BJ (cell line): ENCODE results near the gene MARK3. TPM values are rescaled to one million over a fixed set of nuclear protein-coding genes. Genes with fewer than 3 reads are reported as not detected.

ENCODE experiments used
- CTCF ChIA-PET: fragments of 350-600 bp; formaldehyde crosslinking; extraction: SDS; loops from one replicate; lab custom pipeline; 2021; ENCODE audit warnings: antibody characterized with exemption, inconsistent platforms; lab: Yijun Ruan, JAX
- POLR2A ChIA-PET: fragments of 300-600 bp; sonication (Branson Sonifier 250); formaldehyde crosslinking; extraction: SDS; loops from one replicate; lab custom pipeline; 2021; ENCODE audit warnings: antibody characterized with exemption; lab: Charles Lee
- DNase-seq: peaks from one replicate; pipeline ENCODE4 v3.0.0-alpha.2; 2011; ENCODE audit warnings: low read depth
- H3K27me3 ChIP-seq: 2 replicates; pipeline ENCODE4 v1.6.0; 2011; ENCODE audit warnings: low read length; ENCODE audit not compliant: control insufficient read depth, insufficient read depth
- H3K36me3 ChIP-seq: 2 replicates; pipeline ENCODE4 v1.5.1; 2011; ENCODE audit warnings: low read length; ENCODE audit not compliant: control insufficient read depth, insufficient read depth
- H3K4me3 ChIP-seq: 2 replicates; pipeline ENCODE4 v1.5.1; 2011; ENCODE audit warnings: low read depth, mild to moderate bottlenecking, control low read depth, low read length
- polyA plus RNA-seq: library from polyadenylated mRNA; depleted of rRNA; stranded (reverse); fragments of >200 nt; gene quantifications from 2 replicates; pipeline ENCODE4 v1.2.3, GENCODE V29; 2011; rRNA removed
- small RNA-seq: library from RNA; depleted of rRNA; stranded (forward); fragments of <200 nt; gene quantifications from one replicate; pipeline ENCODE3, GENCODE V24; 2012; ENCODE audit warnings: low replicate concordance, low read depth; ENCODE audit not compliant: insufficient read length
- TF ChIP-seq, protein P1 (sequence below): IDR thresholded peaks from 2 replicates; pipeline ENCODE4 v1.5.1; 2011; ENCODE audit warnings: low read depth, mild to moderate bottlenecking, control low read depth, inconsistent platforms, low read length, moderate library complexity; ENCODE audit not compliant: insufficient read depth

The MARK3 gene
- polyA plus RNA-seq, 1 experiment: 73.9 TPM

DNA sequence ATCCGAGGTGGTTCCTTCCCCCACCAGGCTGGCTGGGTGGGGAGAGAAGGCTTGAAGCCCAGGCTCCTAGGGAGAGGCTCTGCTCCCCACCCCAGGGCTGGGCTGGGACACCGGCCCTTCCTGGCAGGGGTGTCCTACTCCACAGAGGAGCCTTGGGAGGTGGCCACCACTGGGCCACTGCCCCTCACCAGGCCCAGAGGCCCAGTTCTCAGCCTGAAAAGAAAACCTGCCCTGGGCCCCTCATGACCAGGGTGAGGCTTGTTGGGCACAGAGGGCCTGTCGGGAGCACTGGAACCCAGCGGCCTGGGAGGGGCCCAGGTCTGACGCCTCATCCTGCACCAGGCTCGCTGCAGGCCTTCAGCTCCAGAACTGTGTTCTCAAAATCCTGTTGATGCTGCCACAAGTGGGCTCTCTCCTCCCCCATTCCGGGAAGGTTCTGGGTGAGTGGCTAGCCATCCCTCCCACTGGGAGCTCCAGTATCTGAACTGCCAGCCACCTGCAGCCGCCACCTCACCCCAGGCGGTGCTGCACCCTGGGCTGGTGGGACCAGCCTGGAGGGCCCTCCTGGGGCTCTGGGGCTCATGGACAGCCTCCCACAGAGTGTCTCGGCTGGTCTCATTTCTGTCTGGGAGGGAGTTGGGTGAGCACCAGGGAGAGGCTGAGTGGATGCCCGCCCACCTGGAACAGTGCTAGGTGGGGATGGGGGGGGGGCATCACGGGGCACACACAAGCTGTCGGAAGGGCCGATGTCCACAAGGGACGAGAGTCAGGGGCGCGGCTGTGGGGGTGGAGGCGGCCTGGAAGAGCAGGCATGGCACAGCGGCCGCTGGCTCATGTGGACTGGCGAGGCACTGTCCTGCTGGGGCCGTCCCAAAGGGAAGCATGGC lies 165.5 kb downstream of the MARK3 start:
- no peak for DNase-seq
- Histone ChIP-seq H3K4me3 (no peak overlapping the region), H3K27me3 (no peaks in the 10 kb centered on the region), H3K36me3 (no peaks in the 10 kb centered on the region)
- TF ChIP-seq, protein P1, sequence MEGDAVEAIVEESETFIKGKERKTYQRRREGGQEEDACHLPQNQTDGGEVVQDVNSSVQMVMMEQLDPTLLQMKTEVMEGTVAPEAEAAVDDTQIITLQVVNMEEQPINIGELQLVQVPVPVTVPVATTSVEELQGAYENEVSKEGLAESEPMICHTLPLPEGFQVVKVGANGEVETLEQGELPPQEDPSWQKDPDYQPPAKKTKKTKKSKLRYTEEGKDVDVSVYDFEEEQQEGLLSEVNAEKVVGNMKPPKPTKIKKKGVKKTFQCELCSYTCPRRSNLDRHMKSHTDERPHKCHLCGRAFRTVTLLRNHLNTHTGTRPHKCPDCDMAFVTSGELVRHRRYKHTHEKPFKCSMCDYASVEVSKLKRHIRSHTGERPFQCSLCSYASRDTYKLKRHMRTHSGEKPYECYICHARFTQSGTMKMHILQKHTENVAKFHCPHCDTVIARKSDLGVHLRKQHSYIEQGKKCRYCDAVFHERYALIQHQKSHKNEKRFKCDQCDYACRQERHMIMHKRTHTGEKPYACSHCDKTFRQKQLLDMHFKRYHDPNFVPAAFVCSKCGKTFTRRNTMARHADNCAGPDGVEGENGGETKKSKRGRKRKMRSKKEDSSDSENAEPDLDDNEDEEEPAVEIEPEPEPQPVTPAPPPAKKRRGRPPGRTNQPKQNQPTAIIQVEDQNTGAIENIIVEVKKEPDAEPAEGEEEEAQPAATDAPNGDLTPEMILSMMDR: no peak
- CTCF ChIA-PET: interaction anchor here (0.6 to 15.2 kb wide), 4 partner anchors 8 to 475 kb away, joined by 4 to 228 read pairs (median 9); partner anchors contain the start of gene CKB
- POLR2A ChIA-PET: no interaction called here

DNA sequence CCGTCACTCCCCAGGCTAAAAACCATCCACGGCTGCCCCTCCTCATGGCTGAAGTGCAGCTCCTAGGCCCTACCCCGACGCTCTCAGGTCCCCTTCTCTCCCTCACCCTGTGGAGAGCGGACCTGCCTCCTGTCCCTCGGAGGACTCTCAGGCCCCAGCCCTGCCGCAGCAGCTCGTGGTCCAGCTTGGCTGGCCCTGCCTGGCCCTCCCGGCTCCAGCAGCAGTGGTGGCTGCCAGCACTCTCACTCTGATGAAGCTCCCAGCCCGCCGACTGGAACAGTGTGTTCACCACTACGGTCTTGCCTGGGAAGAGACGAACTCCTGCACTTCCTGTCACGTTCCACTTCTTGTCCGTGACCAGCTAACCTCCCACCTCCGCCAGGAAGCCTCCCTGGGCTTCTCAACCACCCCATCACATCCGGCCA lies 166.1 kb downstream of the MARK3 start:
- Histone ChIP-seq H3K36me3 (no peaks in the 10 kb centered on the region), H3K27me3 (no peaks in the 10 kb centered on the region), H3K4me3 (no peak overlapping the region)
- no peak for DNase-seq
- ChIA-PET CTCF (interaction anchor here (0.6 to 15.2 kb wide), 5 partner anchors 9 to 475 kb away, joined by 4 to 228 read pairs (median 6); partner anchors contain the start of gene CKB), POLR2A (interaction anchor here (0.6 kb wide), 1 partner anchor 45 kb away, joined by 3 read pairs; no protein-coding TSS in a partner anchor)
- TF ChIP-seq, protein P1: no peak

DNA sequence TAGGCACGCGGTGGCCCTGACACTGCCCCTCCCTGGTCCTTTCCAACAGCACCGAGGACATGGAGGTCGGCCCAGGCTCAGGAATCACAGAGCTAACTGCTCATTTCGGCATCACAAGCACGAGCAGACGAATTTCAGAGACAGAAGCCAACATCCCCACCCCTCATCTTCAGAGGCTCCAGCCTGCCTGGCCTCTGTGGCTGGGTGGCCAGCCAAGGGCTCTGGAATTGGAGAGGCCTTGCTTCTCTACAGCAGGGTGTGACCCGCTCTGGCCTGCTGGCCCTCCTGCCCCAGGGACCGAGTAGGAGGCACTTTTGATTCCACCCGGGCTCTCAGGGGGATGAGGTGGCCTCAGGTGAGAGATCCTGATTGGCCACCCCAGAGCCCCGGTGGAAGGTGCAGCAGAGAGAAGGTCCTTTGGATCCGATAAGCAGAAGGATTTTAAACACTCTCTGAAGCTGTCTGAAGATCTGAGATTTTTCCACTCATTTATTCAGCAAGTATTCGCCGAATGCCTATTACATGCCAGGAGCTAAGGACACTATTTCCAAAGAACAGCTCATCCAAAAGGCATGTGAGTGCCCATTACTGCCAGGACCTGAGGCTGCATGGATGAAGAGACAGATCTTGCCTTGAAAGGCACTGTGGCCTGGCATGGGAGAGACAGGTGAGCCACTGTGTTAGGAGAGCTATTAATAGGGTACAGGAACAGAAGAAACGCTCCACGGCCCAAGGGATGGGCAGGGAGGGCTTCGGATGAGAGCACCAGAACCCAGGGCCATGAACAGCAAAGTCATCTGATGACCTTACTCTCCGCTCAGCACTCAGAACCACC lies 167.0 kb downstream of the MARK3 start:
- no peaks in the 10 kb centered on the region for H3K27me3 ChIP-seq
- ChIA-PET POLR2A (interaction anchor here (0.6 kb wide), 1 partner anchor 46 kb away, joined by 3 read pairs; no protein-coding TSS in a partner anchor), CTCF (interaction anchor here (1.6 to 15.2 kb wide), 3 partner anchors 10 to 33 kb away, joined by 6 to 228 read pairs (median 14); partner anchors contain the start of gene CKB)
- DNase-seq: no peak
- TF ChIP-seq, protein P1: no peak
- no peak overlapping the region for H3K4me3 ChIP-seq
- no peaks in the 10 kb centered on the region for H3K36me3 ChIP-seq

DNA sequence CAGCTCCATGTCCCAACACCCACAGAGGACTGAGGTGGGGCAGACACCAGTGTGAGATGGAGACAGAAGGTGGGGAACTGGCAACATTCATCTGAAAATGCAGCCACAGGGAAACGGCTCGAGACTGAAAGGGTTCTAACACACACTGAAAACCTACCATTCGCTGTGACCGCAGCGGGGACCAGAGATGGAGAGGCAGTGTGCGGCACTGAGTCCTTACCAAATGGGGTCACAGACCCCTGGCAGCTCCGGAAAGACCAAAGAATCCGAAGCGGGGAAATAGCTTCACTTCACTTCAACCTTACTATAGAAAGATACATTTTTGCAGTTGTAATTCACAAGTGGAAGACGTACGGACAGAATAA lies 167.6 kb downstream of the MARK3 start:
- DNase-seq: no peak
- no peak overlapping the region for H3K4me3 ChIP-seq
- TF ChIP-seq, protein P1: no peak
- ChIA-PET POLR2A (no interaction called here), CTCF (interaction anchor here (1.0 to 15.2 kb wide), 4 partner anchors 10 to 162 kb away, joined by 3 to 228 read pairs (median 10); partner anchors contain the start of gene CKB)
- H3K27me3 ChIP-seq: no peaks in the 10 kb centered on the region
- H3K36me3 ChIP-seq: no peaks in the 10 kb centered on the region

Small RNAs within 50 kb of the gene (small RNA-seq; reads per million reads assigned to genes)
- gene RNU7-160P: not detected
- 77.1 reads per million, percentile 90 among the genes with 10 or more reads in this experiment for gene SNORA28

Other genes starting within 250 kb of the MARK3 start
- 282 and 340 TPM in 2 replicates for gene EIF5, start 51.2 kb upstream of the MARK3 start, polyA plus RNA-seq
- gene CKB, start 137.4 kb downstream of the MARK3 start, polyA plus RNA-seq: 25.7 and 74.7 TPM in 2 replicates
- gene TRMT61A, start 143.8 kb downstream of the MARK3 start, polyA plus RNA-seq: 6.2 and 11.7 TPM in 2 replicates
- gene BAG5, start 177.2 kb downstream of the MARK3 start, polyA plus RNA-seq: 4.9 and 7.9 TPM in 2 replicates
- gene COA8, start 177.5 kb downstream of the MARK3 start, polyA plus RNA-seq: 16.9 and 25.8 TPM in 2 replicates
- 112 and 123 TPM in 2 replicates for gene KLC1, start 243.8 kb downstream of the MARK3 start, polyA plus RNA-seq